Esophagus (tissue), 2 donors: ENCODE results near the gene RNU11. TPM values are rescaled to one million over a fixed set of nuclear protein-coding genes. Genes with fewer than 3 reads are reported as not detected.
"Not testable (repeated sequence)": the region's sequence is repeated elsewhere in the genome, so short reads cannot be mapped to it uniquely, and the experiment has no call there.

Experiments
- H3K27ac ChIP-seq, 2 donors: one replicate each; pipeline ENCODE4 v1.5.1; 2013; ENCODE audit warnings: low read depth in 2 of 2, mild to moderate bottlenecking in 2 of 2, inconsistent platforms in 1 of 2, low read length in 1 of 2, moderate library complexity in 1 of 2
- H3K27me3 ChIP-seq, 2 donors: one replicate each; pipeline ENCODE4 v1.6.1; 2013; ENCODE audit warnings: low read length in 2 of 2, control low read depth in 1 of 2, mild to moderate bottlenecking in 1 of 2; ENCODE audit not compliant: insufficient read depth in 2 of 2, control insufficient read depth in 1 of 2
- H3K36me3 ChIP-seq, 2 donors: one replicate each; pipeline ENCODE4 v1.6.1; 2013; ENCODE audit warnings: low read length in 1 of 2; ENCODE audit not compliant: control insufficient read depth in 2 of 2, insufficient read depth in 2 of 2
- H3K4me1 ChIP-seq, 2 donors: one replicate each; pipeline ENCODE4 v1.6.1; 2013; ENCODE audit warnings: low read length in 1 of 2; ENCODE audit not compliant: control insufficient read depth in 2 of 2, insufficient read depth in 2 of 2
- H3K4me3 ChIP-seq, 2 donors: one replicate each; pipeline ENCODE4 v1.5.1; 2013; ENCODE audit warnings: low read length in 2 of 2, mild to moderate bottlenecking in 2 of 2, low read depth in 1 of 2, moderate library complexity in 1 of 2
- H3K9me3 ChIP-seq, 2 donors: one replicate each; pipeline ENCODE4 v1.6.1; 2013; ENCODE audit warnings: mild to moderate bottlenecking in 2 of 2, low read depth in 1 of 2, low read length in 1 of 2, moderate library complexity in 1 of 2; ENCODE audit not compliant: control insufficient read depth in 2 of 2, insufficient read depth in 1 of 2
- WGBS, 2 donors: extraction: QIAGEN DNeasy Blood & Tissue Kit; methylation state at CpG; one replicate each; pipeline ENCODE4 v1.1.7; 2013; 5-methylcytosine and 5-hydroxymethylcytosine counted together
- polyA plus RNA-seq, 2 donors: library from polyadenylated mRNA; stranded (reverse); fragments of 200-250 nt; gene quantifications; one replicate each; pipeline ENCODE4 v1.2.3, GENCODE V29; 2013
- donor health status: healthy with polysubstance abuse.
- donor health status: Bipolar disorder and iron deficiency.

The RNU11 gene
- polyA plus RNA-seq, 2 donors: not detected

DNA sequence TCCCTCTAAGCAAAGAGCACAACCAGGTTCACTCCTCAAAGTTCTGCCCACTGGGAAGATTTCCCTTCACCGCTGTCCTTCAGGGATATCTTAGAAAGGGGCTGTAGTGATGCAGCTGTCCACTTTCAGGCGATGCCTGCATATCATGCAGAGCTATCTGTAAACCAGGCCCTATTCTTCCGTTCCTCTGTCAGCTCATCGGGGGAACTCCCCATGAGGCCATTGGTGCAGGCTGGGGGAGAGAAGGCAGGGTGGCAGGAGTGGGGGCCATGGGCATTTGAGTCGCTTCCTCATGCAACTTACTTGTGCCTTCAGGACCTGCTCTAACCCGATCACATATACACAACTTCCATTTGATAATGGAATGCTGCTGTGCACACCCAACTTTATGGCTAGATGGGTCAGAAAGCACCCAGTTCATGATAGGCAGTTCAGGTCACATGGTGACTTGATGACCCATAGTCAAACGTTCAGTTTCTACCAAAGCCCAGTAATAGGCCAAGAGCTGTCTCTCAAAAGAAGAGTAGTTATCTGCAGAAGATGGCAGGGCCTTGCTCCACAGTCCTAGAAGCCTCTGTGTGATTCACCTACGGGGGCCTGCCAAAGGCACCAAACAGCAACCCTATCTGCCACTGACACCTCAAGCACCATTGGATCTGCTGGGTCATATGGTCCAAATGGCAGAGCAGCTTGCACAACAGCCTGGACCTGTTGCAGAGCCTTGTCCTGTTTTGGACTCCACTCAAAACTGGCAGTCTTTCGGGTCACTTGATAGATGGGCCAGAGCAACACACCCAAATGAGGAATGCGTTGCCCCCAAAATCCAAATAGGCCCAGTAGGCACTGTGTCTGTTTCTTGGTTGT is 7.3 kb downstream of the RNU11 start:
- not testable (repeated sequence) for H3K27me3 ChIP-seq, H3K4me3 ChIP-seq, H3K4me1 ChIP-seq, H3K36me3 ChIP-seq, H3K9me3 ChIP-seq, H3K27ac ChIP-seq
- 79 to 82% methylated on average over 10 of the region's 10 CpGs for WGBS, 2 donors

DNA sequence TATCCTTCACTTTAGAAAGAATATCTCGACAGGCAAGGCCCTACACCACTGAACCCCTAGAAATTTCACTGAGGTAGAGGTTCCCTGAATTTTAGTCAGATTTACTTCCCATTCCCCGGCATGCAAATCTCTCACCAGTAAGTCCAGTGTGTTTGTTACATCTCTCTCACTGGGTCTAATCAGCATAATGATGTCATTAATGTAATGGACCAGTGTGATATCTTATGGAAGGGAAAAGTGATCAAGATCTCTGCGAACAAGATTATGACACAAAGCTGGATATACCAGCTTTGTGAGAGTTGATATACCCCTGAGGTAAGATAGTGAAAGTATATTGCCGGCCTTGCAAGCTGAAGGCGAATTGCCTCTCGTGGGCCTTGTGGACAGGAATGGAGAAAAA is 7.9 kb downstream of the RNU11 start:
- H3K27me3 ChIP-seq: no peaks in the 10 kb centered on the region
- no peak overlapping the region for H3K27ac ChIP-seq
- no peaks in the 10 kb centered on the region for H3K4me1 ChIP-seq
- H3K9me3 ChIP-seq: no peaks in the 10 kb centered on the region
- no peaks in the 10 kb centered on the region for H3K36me3 ChIP-seq
- no peak overlapping the region for H3K4me3 ChIP-seq
- WGBS, 2 donors: 90 to 91% methylated on average over 6 of the region's 6 CpGs

DNA sequence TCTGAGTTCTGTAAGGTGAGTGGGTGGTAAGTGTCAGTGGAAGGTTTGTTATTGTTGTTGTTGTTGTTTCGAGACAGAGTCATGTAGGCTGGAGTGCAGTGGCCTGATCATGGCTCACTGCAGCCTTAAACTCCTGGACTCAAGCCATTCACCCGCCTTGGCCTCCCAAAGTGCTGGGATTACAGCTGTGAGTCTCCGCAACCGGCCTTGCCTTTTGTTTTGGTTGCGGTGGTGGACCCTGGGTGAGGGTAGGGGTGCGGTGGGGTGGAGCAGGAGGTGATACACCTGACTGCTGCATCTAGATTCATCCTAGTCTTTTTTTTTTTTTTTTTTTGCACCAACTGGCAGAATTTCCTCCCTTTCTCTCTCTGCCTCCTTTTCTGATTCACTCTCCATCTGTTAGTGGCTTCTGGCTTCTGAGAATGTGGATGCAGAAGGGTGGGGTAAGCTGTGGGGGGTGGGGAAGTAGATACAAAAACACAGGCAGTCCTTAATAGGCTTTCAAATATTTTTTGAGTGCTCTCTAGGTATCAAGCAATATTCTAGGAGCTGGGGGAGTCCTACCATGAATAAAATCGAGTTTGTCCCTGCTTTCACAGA is 15.6 kb downstream of the RNU11 start:
- 76 to 78% methylated on average over 7 of the region's 7 CpGs for WGBS, 2 donors

DNA sequence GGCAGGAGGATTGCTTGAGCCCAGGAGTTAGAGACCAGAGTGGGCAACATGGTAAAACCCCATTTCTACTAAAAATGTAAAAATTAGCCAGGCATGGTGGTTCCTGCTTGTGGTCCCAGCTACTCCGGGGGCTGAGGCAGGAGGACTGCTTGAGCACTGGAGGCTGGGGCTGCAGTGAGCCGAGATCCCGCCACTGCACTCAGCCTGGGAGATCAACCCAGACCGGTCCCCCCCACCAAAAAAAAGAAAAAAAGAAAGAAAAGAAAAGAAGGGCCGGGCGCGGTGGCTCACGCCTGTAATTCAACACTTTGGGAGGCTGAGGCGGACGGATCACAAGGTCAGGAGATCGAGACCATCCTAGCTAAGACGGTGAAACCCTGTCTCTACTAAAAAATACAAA is 18.4 kb downstream of the RNU11 start:
- Histone ChIP-seq H3K27ac (peak overlapping the region in 1 of 2 donors; percentile 0), H3K4me3 (no peak overlapping the region), H3K36me3 (no peaks in the 10 kb centered on the region), H3K9me3 (no peaks in the 10 kb centered on the region), H3K27me3 (no peaks in the 10 kb centered on the region), H3K4me1 (no peaks in the 10 kb centered on the region)
- 94 to 96% methylated on average over 12 of the region's 12 CpGs for WGBS, 2 donors

More for the DNA sequence above, 15.6 kb downstream of the RNU11 start:
- Histone ChIP-seq H3K4me3 (no peak overlapping the region), H3K36me3 (no peaks in the 10 kb centered on the region), H3K27ac (no peak overlapping the region), H3K27me3 (no peaks in the 10 kb centered on the region), H3K9me3 (no peaks in the 10 kb centered on the region), H3K4me1 (no peaks in the 10 kb centered on the region)

DNA sequence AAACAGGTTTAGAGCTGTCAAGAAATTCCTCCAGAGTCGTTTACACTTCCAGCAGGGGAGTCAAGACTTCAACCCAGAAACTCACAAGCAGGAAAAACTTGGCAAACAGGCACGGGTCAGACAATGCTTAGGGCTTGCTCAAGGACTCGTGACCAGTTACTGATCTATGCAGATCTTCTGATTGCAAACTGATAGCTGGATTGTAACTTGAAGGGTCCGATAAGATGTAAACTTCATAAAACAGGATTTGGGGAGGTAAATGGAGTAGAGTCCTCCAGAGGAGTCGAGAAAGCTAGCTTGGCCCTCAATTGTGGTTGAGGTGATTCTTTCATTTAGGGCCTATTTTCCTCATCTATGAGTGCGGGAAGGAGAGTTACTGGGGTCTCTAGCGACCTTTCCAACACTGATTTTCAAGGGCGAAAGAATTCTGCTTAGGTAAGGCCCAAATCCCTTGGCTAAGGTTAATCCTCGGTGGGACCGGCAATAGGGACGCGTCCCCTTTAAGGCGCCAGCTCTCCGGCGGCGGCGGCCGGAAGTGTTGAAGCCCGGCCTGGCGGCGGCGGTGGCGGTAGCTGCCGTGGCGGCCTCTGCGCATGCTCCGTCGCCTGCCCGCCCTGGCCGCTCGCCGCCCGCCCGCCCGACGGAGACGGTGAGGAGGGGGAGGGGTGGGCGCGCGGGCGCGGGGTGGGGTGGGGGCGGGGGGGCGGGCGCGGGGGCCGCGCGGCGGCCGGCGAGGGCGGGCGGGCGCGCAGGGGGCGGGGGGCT is 20.0 kb downstream of the RNU11 start, which contains the start of gene GMEB1:
TSS of gene GMEB1 (plus strand) at position 594 of the 765 bp plus-strand sequence. CDS start 14,829 bp downstream, outside the sequence.
- Histone ChIP-seq H3K27me3 (no peaks in the 10 kb centered on the region), H3K4me1 (no peaks in the 10 kb centered on the region), H3K27ac (peak within 1 kb of the TSS; percentile 96 to 99), H3K9me3 (no peaks in the 10 kb centered on the region), H3K4me3 (peak within 1 kb of the TSS; percentile 69 to 78), H3K36me3 (no peaks in the 10 kb centered on the region)
- WGBS, 2 donors: 1 to 2% methylated on average over 17 to 57 of the region's 57 CpGs

DNA sequence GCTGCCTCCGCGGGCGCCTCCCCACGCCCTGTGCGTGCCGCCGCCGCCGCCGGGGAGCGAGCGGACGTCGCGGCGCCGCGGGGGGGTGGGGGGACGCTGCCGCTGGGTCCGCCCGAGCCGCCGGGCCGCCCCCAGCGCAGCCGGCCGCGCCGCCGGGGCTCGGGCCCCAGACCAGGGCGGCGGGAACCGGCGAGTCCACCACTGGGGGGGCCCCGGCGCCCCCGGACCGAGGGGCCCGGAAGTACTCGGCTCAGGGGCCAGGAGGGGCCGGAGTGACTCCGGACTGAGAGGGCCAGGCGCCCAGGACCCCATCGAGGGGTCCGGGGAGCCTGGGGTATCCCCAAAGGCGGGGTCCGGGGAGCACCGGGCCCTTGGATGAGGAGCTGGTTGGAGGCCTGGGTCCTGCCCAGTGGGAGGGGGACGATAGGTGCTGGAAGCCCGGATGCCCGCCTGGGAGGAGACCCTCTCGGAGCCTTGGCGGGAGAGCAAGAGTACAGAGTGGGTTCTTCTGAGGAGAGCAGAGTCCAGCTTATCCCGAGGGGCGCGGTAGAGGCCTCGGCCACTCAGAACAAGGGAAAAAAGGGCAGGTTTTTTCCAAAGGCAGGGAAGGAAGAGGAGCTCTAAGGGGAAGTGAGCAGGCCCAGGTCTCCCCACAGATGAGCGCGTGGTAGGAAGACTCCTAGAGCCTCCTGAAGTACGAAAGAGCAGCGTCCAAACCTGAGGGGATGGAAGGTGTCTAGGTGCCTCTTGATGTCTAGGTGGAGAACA is 20.7 kb downstream of the RNU11 start:
- Histone ChIP-seq H3K27ac (peak overlapping the region; percentile 96 to 99), H3K27me3 (no peaks in the 10 kb centered on the region), H3K4me3 (peak overlapping the region; percentile 69 to 78), H3K9me3 (no peaks in the 10 kb centered on the region), H3K4me1 (no peaks in the 10 kb centered on the region), H3K36me3 (no peaks in the 10 kb centered on the region)
- WGBS, 2 donors: 0 to 1% methylated on average over 25 to 63 of the region's 63 CpGs

DNA sequence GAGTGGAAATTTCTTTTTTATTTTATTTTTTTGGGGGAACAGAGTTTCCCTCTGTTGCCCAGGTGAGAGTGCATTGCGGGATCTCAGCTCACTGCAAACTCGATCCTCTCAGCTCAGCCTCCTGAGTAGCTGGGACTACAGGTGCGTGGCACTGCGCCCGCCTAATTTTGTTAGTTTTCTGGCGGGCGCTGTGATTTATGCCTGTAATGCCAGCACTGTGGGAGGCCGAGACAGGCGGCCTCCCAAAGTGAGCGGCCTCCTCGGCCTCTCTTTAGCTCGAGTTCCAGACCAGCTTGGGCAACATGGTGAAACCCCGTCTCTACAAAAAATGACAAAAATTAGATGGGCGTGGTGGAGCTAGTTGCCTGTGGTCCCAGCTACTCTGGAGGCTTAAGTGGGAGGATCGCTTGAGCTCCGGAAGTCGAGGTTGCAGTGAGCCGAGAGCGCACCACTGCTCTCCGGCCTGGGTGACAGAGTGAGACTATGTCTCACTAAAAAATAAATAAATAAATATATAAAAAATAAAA is 22.9 kb downstream of the RNU11 start:
- 93 to 96% methylated on average over 20 of the region's 20 CpGs for WGBS, 2 donors
- H3K4me1 ChIP-seq: no peaks in the 10 kb centered on the region
- H3K27ac ChIP-seq: no peak overlapping the region
- H3K4me3 ChIP-seq: no peak overlapping the region
- no peaks in the 10 kb centered on the region for H3K9me3 ChIP-seq
- peaks cover 0 to 3% of the 10 kb centered on the region in 2 donors for H3K36me3 ChIP-seq
- no peaks in the 10 kb centered on the region for H3K27me3 ChIP-seq

DNA sequence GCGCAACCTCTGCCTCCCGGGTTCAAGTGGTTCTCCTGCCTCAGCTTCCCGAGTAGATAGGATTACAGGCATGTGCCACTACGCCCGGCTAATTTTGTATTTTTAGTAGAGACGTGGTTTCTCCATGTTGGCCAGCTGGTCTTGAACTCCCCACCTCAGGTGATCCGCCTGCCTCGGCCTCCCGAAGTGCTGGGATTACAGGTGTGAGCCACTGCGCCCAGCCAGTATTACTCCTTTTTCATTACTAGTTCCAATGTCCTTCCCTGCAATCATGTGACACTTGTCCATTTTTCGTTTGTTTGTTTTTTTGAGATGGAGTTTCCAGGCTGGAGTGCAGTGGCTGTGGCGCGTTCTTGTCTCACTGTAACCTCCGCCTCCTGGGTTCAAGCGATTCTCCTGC is 24.6 kb downstream of the RNU11 start:
- H3K27me3 ChIP-seq, H3K36me3 ChIP-seq, H3K4me1 ChIP-seq, H3K4me3 ChIP-seq, H3K27ac ChIP-seq, H3K9me3 ChIP-seq: not testable (repeated sequence)
- 97 to 99% methylated on average over 15 of the region's 15 CpGs for WGBS, 2 donors

DNA sequence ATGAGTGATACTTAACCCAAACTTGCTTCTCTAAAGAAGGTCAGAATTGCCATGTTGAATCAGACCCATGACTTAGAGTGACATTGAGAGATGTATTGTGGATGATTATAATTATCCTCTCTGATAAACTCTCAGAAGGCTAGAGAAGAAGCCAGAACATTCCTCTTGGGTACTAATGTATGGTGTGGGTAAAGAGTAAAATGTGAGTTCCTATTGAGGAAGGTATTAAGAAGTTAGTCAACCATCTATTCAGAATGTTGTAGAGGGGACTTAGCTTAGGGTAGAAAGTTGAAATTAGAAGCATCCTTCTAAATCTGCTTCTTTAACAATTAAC is 27.5 kb downstream of the RNU11 start:
- Histone ChIP-seq H3K36me3 (peaks cover 0 to 3% of the 10 kb centered on the region in 2 donors), H3K9me3 (no peaks in the 10 kb centered on the region), H3K4me1 (no peaks in the 10 kb centered on the region), H3K4me3 (no peak overlapping the region), H3K27ac (no peak overlapping the region), H3K27me3 (no peaks in the 10 kb centered on the region)
